ENCODE data around the gene UBALD1. TPM values are rescaled to one million over a fixed set of nuclear protein-coding genes. Genes with fewer than 3 reads are reported as not detected.

The UBALD1 gene
- total RNA-seq, 2 experiments from 2014 or later, result 12.2 to 13.4 TPM

GRCh38 chr16:4610011-4611005 is 4.4 kb downstream of the UBALD1 start:
- intact Hi-C loops (cut with micrococcal nuclease), result no loop called here
- ChIA-PET POLR2A (no interaction called here), CTCF (no interaction called here)
- Mint-ChIP-seq H3K27me3 (no peaks in the 10 kb centered on the region), H3K4me1 (ENCODE audit: low read depth) (peaks cover 13% of the 10 kb centered on the region), H3K9me3 (no peaks in the 10 kb centered on the region), H3K36me3 (ENCODE audit: low read depth) (no peaks in the 10 kb centered on the region), H3K27ac (no peak overlapping the region), H3K4me3 (no peak overlapping the region)
- ATAC-seq (no peak), DNase-seq (no peak)
- TF ChIP-seq, protein P1, sequence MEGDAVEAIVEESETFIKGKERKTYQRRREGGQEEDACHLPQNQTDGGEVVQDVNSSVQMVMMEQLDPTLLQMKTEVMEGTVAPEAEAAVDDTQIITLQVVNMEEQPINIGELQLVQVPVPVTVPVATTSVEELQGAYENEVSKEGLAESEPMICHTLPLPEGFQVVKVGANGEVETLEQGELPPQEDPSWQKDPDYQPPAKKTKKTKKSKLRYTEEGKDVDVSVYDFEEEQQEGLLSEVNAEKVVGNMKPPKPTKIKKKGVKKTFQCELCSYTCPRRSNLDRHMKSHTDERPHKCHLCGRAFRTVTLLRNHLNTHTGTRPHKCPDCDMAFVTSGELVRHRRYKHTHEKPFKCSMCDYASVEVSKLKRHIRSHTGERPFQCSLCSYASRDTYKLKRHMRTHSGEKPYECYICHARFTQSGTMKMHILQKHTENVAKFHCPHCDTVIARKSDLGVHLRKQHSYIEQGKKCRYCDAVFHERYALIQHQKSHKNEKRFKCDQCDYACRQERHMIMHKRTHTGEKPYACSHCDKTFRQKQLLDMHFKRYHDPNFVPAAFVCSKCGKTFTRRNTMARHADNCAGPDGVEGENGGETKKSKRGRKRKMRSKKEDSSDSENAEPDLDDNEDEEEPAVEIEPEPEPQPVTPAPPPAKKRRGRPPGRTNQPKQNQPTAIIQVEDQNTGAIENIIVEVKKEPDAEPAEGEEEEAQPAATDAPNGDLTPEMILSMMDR (IDR thresholded peaks at IDR 0.05), result no peak

DNA sequence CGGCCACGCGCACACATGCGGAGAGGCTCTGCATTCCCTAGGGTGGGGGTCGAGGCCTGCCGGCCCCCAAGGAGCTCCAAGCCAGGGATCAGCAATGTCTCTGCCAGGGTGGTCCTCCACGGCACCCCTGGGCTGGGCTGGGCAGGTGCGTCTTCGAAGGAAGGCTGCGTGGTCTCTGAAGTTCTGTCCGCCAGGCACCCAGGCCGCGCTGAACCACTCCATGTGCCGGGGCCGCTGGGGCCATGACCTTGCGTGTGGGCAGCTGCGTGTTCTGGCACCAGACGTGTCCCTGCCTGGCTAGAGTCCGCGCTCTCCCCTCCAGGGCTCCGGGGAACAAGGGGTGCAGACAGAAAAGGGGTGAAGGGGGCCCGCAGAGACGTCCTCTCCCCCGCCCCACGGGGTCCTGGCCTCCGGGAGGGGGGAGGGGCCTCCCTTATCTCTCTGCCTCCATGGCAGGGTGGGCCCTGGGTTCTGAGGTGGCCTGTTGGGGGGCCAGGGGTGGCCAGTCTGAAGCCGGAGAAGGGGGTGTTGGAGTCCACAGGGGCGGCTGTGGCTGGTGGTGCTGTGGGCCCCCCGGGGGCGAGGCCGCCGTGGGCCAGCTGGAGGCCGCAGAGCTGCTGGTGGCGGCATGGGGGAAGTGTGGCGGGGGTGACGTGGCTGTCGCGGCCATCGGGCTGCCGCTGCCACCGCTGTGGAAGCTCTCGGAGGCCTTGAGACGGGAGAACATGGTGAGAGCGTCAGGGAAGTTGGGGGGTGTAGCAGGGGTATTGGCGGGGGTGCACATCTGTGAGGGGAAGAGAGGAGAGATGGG is 5.3 kb downstream of the UBALD1 start:
- DNase-seq (no peak), ATAC-seq (no peak)
- no peak overlapping the region for H3K4me3 Mint-ChIP-seq
- H3K4me1 Mint-ChIP-seq (ENCODE audit: low read depth), result peaks cover 12% of the 10 kb centered on the region
- POLR2A ChIA-PET, result no interaction called here
- H3K9me3 Mint-ChIP-seq, result no peaks in the 10 kb centered on the region
- no peak overlapping the region for H3K27ac Mint-ChIP-seq
- intact Hi-C loops (cut with micrococcal nuclease), result no loop called here
- TF ChIP-seq, protein P1 (IDR thresholded peaks at IDR 0.05), result no peak
- no peaks in the 10 kb centered on the region for H3K36me3 Mint-ChIP-seq (ENCODE audit: low read depth)
- H3K27me3 Mint-ChIP-seq, result no peaks in the 10 kb centered on the region
- CTCF ChIA-PET, result no interaction called here

DNA sequence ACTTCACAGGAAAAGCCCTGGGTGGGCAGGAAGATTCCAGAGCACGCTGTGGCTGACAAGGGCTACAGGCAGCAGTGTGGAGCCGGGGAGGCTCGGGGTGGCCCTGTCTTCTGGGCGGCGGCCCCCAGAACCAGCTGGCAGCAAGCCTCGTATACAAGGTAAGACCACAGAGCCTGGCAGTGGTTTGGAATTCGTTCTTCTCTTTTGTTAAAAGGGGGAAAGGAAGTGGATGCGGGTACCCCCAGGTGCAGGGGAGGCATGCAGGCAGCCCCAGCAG is 6.0 kb downstream of the UBALD1 start:
- Mint-ChIP-seq H3K4me3 (no peak overlapping the region), H3K27me3 (no peaks in the 10 kb centered on the region)

DNA sequence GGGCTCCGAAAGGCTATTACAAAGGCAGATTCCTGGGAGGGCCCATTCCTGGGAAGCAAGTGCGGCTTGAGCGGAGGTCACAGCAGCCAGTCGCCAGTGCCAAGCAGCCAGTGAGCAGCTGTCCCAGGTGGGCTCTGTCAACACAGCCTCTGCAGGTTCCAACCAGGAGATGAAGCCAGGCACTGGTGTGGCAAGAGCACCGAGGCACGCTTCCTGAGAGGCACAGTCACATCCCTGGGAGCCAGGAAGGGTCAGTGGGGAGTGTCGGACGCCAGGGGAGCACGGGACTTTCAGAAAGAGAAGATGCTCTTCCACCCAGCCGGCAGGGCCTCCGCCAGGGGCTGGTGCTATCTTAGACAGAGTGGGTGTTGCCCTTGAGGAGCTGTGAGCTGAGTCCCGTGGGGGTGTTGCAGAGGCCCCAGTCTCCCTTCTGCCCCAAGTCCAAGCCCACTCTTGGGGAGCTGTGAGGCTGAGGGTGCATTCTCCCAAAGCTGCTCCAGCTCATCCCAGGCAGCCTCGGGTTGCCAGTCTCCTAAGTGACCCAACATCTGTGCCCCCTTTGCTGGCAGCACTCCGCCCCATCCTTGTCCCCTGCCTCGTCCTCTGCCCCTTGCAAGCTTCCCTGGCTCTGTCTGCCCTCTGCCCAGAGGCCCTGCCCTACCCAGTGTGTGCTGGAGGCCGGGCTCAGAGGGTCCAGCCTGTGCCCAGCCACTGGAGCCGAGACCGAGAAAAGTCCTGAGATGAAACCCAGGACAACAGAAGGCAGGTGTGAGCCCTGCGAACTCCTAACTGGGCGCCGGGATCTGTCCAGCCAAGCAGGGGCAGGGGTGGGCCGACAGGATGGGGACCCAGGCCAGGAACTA is 6.6 kb downstream of the UBALD1 start:
- H3K27ac Mint-ChIP-seq, result no peak overlapping the region
- peaks cover 6% of the 10 kb centered on the region for H3K4me1 Mint-ChIP-seq (ENCODE audit: low read depth)
- H3K9me3 Mint-ChIP-seq, result no peaks in the 10 kb centered on the region
- ChIA-PET CTCF (interaction anchor here (1.0 kb wide), 1 partner anchor 16 kb away, joined by 3 read pairs; the partner anchor contains the start of gene MGRN1), POLR2A (no interaction called here)
- no peaks in the 10 kb centered on the region for H3K36me3 Mint-ChIP-seq (ENCODE audit: low read depth)
- no peaks in the 10 kb centered on the region for H3K27me3 Mint-ChIP-seq
- intact Hi-C loops (cut with micrococcal nuclease), result no loop called here
- H3K4me3 Mint-ChIP-seq, result no peak overlapping the region
- ATAC-seq (no peak), DNase-seq (no peak)
- TF ChIP-seq, protein P1 (IDR thresholded peaks at IDR 0.05), result no peak

More for the DNA sequence above, 6.0 kb downstream of the UBALD1 start:
- DNase-seq (no peak), ATAC-seq (no peak)
- H3K9me3 Mint-ChIP-seq, result no peaks in the 10 kb centered on the region
- ChIA-PET POLR2A (no interaction called here), CTCF (interaction anchor here (1.0 kb wide), 1 partner anchor 16 kb away, joined by 3 read pairs; the partner anchor contains the start of gene MGRN1)
- peaks cover 11% of the 10 kb centered on the region for H3K4me1 Mint-ChIP-seq (ENCODE audit: low read depth)
- no peaks in the 10 kb centered on the region for H3K36me3 Mint-ChIP-seq (ENCODE audit: low read depth)
- TF ChIP-seq, protein P1 (IDR thresholded peaks at IDR 0.05), result no peak
- intact Hi-C loops (cut with micrococcal nuclease), result no loop called here
- no peak overlapping the region for H3K27ac Mint-ChIP-seq

Measured in activated CD8-positive, alpha-beta T cell treated with anti-CD3 and anti-CD28 coated beads for 36 hours (primary cell).